DMS53 treated with DMSO at 0.1 percent for 48 hours (cell line): ENCODE results near the gene RNF220.
A peak's percentile ranks its signal among the peaks of the same experiment; 100 is the strongest.

ENCODE experiments used
- DNase-seq: peaks from one replicate; lab custom pipeline; 2025; ENCODE audit not compliant: unreplicated experiment; lab: John Stamatoyannopoulos, UW

Gene RNF220

DNA sequence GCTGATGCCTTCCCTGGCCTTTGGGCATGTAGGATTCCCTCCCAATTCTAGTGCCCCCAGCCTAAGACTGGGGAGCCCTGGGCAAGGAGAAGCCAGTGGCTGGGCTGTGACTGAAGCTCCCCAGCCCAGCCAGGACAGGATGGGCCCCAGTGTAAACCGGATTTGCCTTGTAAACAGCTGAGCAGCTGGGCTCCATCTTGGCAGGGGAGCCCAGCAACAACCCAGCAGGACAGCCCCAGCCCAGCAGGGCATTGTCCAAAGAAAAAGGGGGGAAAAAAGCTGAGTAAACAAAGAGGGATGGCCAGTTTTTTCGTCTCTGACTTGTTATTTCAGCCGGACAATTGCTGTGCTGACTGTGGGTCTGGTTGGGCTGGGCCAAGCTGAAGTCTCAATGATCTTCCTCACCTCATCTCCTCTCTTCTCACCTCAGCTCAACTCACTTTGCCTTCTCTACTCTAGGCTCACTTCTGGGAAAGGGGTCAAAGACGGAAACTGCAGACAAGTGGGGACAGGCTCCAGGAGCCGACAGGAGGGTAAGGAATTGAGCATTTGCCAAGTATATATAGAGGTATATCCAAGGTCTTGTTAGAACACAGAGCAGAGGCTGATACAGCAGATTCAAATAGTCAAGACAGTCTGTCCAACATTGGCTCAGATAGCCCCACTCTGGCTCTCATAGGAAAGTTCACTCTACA lies 171.5 kb downstream of the RNF220 start:
- DNase-seq: peak; percentile 17

DNA sequence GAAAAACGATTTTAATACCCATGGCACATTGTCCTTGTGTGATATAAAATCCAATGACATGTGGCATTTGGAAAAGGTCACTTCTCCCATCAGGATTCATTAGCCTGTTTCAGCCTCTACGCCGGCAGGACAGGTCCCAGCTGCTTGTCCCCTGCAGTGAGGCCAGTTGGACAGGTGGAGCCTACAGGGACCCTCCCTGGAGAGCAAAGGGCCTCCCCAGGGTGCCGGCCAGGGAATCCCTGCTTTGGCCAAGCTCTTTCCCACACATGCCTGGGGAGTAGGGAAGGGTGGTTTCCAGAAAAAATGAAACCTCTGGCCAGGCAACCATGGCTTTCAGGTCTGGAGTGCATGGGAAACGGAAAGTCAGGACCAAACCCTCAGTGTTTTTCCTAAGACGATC lies 176.2 kb downstream of the RNF220 start:
- no peak for DNase-seq

DNA sequence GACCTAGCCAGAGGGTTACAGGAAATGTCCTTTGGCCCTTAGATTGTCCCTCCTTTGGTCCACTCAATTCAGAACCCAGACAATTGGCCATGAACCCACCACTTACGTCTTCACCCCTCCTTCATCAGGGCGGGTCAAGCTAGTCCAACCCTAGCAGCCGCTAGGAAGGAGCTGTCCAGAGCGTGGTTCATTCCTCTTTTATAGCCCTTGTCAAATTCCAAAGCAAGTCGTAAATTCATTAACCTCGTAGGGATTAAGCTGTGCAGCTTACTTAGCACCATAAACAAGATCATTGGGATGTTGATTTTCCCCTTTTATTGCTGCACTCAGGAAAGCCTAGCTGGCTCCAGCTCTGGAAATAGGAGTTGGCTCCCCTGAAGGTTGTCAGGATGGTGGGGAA lies 179.1 kb downstream of the RNF220 start:
- no peak for DNase-seq

DNA sequence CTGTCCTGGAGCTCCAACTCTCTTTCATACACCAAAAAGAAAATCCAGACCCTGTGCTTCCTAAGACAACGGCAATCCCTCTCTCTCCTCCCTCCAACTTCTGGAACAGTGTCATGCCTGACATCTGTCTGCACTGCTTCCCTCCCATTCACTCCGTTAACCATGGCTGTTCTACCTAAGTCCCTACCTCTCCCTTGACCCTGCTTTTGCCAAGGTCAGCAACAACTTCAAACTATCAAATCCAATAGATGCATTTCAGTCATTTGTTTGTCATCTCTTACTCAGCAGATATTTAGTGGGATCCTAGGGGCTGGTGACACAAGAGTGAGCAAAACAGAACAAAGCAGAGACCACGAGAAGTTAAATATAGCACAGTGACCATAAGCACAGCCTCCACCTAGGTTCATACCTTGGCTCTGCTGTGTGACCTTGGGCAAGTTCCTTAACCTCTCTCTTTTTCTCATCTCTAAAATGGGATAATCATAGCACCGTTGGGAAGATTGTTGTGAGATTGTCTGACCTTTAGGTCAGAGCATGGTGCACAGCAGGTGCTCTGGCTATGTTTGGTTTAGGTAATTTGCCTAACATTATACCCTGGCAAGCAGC lies 180.4 kb downstream of the RNF220 start:
- DNase-seq: no peak

DNA sequence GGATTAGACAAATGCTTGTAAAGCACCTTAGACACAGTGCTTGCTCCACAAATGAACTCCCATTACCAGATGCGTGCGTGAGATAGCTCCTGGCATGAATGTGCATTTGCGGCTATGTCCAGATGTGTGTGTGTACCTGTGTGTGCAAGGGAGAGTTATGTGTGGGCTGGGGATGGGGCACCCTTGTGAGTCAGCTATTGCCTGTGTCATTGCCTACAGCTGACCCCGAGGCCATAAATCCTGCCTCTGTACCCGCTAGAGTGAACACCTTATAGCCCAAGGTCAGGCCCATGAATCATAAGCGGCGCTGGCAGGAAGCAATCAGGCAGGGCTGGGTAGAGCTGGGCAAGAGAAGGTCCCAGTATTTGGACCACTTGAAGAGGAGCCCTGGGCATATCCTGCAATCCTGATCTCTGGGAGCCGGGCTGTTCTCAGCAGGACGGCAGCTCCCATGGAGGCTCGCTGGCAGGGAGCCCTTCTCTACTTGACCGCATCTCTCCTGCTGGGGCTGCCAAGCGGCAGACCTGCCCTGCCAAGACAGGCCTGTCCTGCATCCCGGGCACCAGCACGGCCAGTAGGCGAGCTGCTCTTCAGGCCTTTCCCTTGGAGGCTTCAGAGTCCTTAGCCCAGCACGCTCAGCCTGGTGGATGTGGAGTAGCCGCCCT lies 182.9 kb downstream of the RNF220 start:
- no peak for DNase-seq

DNA sequence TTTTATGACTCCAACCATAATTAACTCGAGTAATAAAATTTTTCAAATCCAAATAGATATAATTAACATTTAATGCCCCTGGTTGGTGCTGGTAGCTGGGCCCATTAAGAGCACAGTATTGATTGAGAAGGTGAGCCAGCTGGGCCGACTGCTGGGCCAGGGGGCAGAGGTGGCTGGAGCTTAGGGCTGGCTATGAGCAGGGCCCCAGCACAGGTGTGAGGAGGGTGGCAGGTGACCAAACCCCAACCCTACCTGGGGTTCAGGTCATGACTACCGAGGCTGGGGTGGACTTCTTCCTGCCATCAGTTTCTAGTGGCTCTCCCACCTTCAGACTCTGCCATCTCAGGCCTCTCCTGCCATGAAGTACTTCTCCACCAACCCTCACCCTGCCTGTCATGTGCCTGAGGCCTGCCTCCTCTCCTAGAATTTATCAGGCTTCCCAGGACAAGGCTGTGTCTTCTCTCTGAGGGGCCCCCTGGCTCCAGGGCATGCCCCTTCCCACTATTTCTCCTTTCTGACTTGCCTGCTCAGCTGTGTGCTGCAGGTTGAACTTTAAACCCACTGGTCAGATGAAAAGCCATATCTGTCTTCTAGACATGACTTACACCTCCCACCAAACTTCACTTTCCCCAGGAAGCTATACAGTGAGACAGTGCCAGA lies 183.6 kb downstream of the RNF220 start:
- no peak for DNase-seq

DNA sequence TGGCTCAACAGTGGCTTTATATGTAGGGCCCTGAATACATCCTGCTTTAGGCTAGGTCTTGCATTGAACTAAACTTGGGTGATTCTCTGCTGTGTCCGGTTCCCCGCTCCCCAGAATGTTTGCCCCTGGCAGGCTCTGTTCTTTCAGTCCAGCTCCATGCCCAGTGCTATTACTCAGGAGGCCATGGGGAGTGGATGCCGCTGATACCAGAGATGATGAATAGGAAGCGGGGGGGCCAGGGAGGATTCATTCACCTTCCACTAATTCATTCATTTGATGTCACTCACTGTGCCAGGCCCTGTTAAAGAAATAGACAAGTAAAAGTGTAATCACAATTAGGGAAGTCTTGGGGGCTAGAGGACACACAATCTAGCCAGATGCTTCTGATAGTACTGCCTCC lies 185.4 kb downstream of the RNF220 start:
- DNase-seq: no peak

DNA sequence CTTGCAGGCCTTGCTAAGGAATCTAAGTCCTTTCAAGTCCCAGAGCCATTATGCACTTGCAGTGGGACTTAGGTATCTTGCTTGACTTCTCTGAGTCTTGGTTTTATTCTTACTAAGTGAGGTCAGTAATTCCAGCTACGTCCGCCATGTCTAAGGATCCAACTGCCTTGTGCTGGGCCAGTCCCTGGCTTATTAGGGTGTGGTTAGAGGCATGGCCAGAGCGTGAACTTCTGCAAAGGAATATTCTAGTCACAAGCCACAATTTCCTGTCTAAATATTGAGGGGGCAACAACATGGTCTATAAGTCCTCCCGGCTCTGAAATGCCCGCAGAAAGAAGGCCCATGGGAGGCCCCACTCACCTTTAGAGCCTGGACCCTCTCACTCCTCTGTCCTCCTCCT lies 186.3 kb downstream of the RNF220 start:
- DNase-seq: no peak

DNA sequence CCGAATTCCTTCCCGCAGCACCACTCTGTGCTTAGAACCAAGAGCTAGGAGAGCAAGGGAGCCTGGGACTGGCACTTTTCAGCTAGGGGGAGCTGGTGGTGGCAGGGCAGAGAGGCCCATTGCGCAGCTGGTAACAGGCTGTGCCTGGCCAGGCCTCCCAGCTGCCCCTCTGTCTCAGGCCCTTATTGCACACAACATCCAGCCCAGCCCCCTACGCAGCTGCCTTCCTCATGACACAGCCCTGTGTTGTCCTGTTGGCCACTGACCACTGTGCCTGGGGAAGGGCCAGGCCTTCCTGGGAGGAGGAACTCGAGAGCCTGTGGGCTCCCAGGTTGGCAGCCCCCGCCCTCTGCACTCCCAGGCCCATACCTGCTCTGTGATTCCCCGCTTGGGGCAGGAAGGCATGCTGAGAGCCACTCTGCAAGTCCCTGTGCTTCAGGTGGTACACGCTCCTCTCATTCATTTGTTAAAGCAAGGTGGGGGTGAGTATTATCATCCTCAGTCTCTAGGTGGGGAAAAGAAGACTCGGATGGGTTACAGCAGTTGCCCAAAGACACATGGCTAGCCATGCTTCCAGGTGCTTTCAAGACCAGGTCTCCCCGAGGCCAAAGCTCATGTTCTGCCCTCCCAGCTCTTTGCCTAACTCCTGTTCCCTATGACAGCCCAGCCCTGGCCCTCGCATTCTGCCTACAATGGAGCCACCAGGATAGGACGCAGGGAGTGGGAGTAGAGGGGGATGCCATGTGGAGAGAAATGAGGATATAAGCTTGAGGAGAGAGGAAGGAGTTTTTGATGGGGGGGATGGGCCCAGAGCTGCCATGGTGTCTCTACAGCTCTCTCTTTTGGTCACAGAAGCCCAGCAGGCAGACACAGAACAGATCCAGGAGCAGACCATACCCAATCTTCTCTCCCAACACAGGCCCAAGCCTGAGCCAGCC lies 187.4 kb downstream of the RNF220 start:
- no peak for DNase-seq

DNA sequence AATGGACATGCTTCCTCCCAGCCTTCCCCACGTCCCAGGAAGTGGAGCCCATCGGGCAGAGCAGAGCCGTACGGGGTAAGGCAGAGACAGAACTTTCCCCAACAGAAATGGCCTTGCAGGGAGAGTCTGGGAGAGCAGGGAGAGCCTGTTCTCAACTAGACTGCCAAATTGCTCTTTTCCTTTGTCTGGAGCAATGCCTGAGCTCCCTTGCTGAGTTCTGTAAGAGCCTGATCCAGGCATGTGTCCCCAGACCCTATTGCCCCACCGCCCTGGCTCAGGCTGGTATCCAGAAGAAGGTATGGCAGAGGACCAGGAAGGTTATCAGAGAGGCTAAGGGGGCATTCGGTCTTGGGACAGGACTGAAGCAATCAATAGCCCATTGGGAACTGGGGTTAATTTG lies 189.3 kb downstream of the RNF220 start:
- no peak for DNase-seq

DNA sequence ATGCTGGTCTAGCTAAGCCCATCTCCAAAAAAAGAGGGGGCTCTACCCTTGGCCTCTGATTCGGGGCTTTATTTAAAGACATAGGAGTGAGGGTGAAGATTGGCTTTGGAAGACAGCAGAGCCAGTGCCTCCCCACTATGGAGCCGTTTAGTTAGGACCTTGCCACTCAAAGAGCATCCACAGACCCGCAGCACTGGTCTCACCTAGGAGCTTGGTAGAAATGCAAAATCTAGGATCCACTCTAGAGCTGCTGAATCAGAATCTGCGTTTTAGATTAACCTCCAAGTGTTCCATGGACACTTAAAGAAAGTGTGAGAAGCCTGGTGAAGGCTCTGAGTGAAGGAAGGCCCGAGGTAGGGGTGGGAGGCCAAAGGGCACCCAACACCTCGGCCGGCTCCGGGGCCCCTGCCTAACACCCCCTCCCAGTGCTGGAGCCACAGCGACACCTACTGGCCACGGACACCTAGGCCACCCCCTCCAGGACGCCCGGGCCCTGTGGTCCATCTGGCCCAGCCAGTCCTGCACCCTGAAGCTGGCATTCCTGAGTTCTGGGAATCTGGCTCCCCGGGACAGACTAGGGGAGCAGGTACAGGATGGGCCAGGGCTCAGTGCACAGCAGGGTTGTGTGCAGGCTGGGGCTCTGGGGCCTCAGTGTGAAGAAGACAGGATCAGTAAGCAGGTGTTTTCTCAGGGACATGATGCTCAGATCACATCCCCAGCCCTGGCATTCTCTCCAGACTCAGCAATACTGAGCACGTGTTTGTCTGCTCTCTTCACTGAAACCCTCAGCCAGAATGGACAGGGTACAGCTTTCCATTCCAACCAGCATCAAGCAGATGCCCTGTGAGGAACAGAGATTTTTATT lies 190.0 kb downstream of the RNF220 start:
- peak; percentile 42 for DNase-seq

DNA sequence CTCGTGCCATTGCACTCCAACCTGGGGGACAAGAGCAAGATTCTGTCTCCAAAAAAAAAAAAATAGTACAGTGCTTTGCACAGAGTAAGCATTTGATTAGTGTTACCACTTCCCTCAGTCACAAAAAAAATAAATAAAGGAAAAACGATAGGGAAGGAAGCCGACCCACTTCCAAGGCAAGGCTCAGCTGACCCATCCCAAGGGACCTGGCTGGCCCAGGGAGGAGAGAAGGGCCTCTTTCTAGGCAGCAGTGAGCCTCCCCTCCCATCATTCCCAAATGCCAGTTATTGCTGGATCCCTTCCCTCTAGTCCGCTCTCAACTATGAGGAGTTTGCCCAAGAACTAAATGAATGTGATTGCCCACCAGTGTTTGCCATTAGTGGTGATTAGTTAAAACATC lies 191.5 kb downstream of the RNF220 start:
- no peak for DNase-seq

DNA sequence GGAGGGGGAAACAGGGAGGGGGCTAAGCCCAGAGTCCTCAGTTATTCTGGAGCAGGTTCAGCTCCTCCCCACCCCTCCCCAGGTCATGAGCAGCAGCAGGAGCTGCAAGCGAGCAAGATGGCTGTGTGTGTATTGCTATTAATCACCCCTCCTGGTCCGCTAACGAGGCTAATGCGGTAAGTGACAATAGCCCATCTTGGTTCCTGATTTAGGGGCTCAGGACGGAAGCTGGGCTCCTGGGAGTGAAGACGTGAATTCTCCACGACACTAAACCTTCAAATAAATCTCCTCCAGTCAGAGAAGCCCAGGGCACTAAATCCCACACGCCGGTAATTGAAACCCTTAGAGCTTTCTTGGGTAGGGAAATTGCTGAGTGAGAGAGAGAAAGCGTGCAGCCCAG lies 193.1 kb downstream of the RNF220 start:
- no peak for DNase-seq

DNA sequence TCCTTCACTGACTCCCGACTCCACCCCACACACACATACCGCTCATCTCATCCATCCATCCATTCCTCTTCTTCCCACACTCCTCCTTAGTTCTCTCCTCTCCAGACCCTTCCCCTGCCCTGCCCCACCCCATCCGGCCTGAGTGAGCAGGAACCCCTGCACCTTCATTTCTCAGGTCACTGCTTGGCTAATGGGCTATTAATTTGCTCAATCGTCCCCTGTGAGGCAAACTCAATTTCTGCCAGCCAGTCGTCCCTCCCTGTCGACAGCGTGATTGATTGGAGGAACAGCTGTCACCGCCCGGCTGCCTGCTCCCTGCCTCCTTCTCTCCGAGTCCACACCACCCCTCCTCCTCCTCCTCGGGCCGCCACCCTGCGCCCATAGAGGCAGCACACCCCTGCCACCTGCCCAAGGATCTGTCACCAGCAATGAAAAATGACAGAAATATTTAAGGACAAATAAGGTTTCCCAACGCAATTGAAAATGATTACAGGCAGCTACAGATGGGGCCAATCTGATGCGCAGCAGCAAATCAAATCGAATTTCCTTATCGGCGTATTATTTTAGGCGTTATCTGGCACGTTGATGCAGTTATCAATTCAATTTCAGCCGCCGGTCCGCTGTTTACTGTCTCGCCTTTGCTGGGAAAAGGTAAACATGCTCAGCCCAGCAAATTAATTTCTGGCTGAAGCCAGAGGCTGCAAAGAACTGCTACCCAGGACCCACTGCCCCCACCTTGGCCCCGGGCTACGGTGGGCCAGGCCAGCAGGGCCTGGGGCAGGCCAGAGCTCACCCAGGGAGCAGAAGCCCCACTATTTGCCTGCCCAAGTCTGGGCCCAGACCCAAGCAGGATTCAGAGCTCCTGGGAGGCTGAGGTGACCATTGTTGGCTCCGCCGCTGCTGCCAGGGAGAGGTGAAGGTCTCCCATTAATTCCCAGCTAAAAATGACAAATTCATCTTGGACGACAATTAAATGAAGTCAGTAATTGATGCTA lies 197.9 kb downstream of the RNF220 start:
- DNase-seq: no peak

DNA sequence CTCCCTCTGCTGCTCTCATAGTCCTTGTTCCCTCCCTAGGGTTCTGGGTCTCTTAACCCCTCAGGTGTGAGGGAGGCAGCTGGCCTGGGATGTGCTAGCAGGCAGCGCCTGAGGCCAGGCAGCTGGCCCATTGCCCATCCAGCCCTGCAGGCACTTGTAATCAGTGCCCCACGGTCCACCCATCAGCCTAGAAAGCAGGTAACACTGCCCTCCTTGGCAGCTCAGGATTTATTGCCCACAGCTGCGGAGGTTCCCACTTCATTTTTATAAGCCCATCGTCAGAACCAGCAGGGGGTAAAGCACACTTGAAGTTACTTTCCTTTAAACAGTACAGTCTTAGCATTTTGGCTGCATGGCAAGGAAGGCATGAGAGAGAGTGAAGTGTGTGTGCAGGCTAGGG lies 198.7 kb downstream of the RNF220 start:
- no peak for DNase-seq

DNA sequence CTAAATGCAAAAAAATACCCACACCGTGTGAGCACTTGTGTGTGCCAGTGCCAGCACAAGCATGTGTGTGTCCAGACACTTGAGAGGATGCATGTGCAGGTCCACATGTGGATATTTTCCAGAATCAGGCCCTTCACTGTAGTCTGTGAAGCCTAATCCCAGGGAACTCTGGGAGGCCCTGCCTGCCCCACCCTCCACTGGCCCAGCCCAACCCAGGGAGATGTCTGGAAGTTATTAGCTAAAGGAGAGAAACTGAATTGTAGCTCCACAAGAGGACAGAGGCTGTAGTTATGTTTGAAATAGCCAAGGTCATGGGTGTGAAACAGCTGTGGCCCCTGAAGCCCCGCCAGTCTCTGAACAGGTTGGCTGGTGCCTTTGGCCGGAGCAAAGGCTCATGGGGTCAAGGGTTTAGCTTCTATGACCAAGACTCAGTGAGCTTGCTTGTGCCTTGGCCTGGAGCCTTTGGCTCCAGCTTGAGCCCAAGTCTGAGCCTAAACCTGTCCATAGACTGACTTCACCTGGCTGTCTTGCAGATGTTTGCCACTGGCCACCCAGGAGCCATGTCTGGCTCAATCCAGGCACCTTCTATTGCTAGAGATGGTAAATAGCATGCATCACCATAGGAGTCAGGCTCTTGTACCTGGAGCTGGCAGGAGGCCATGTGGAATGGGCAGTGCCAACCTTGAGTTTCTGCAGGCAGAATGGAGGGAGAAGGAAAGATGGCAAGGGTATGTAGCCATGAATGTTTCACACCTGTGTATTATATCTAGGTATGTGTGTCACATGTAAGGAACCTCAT lies 199.3 kb downstream of the RNF220 start:
- DNase-seq: no peak

DNA sequence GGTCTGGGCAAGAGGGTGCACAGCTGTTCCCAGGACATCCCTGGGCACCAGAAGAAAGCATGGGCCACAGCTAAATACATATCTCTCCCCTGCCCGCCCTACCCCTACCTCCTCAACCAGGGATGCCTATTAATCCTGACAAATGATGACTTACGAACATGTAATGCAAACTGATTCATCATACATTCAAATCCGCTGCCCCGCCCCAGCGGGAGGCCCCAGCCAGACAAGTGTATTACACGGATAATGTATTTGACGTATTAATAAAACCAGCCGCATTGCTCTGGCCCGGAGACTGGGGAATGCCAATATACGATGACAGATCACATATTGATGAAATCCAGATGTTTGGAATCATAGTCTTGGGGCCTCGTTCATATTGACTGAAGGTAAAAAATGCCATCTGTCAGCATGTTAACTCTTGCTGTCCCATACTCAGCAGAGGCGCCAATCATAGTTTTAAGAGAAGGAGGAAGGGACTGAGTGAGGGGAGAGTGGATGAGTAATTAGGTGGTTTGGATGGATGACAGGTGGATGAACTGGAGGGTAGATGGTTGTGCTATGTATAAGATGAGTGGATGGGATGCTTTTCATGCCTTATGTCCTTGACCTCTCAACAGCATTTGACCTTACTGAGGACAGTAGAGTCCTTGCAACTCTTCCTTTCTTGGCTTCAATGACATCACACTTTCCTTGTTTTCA lies 201.0 kb downstream of the RNF220 start:
- no peak for DNase-seq
